Umbilical cord (tissue), 2 donors: ENCODE data around the gene HYDIN. TPM values are rescaled to one million over a fixed set of nuclear protein-coding genes. Genes with fewer than 3 reads are reported as not detected.
A peak's percentile ranks its signal among the peaks of the same experiment; 100 is the strongest.

ENCODE experiments used
- DNase-seq: peaks from one replicate; pipeline ENCODE4 v3.0.0-alpha.2; 2015; ENCODE audit warnings: low spot score
- total RNA-seq: library from RNA; depleted of rRNA; stranded (reverse); fragments of >200 nt; gene quantifications from one replicate; pipeline ENCODE4 v1.2.3, GENCODE V29; 2014; ENCODE audit warnings: low replicate concordance; ENCODE audit not compliant: insufficient read depth

HYDIN gene
- total RNA-seq, 1 donor from 2014 or later, result 8.2 TPM

GRCh38 chr16:70767377-70768202 is 462.9 kb downstream of the HYDIN start:
- DNase-seq, result peak; percentile 65

GRCh38 chr16:70766658-70767057 is 463.9 kb downstream of the HYDIN start:
- no peak for DNase-seq

GRCh38 chr16:70766176-70766575 is 464.3 kb downstream of the HYDIN start:
- DNase-seq, result no peak

- no peak for DNase-seq
Measured at GRCh38 chr16:70765491-70765890, 465.0 kb downstream of the HYDIN start.

GRCh38 chr16:70764632-70765031 is 465.9 kb downstream of the HYDIN start:
- no peak for DNase-seq

- DNase-seq, result no peak
Measured at GRCh38 chr16:70760221-70760620, 470.3 kb downstream of the HYDIN start.

GRCh38 chr16:70759666-70760065 is 470.9 kb downstream of the HYDIN start:
- DNase-seq, result no peak

GRCh38 chr16:70758786-70759185 is 471.7 kb downstream of the HYDIN start:
- no peak for DNase-seq

Other genes starting within 250 kb of the HYDIN start
- 38.5 TPM for gene CMTR2, start 58.7 kb upstream of the HYDIN start, total RNA-seq
- 1.7 TPM for gene CALB2, start 128.0 kb upstream of the HYDIN start, total RNA-seq
- not detected for gene TLE7, start 211.3 kb upstream of the HYDIN start, total RNA-seq
- gene ZNF23, start 231.5 kb upstream of the HYDIN start, total RNA-seq, result 19.0 TPM